Hematopoietic multipotent progenitor cell treated with erythropoietin and hydrocortisone succinate and interleukin-3 and kit ligand, for 15 days (in vitro differentiated cells): ENCODE data around the gene TRPM5.
A peak's percentile ranks its signal among the peaks of the same experiment; 100 is the strongest.

ENCODE experiments used
- DNase-seq: peaks from one replicate; pipeline ENCODE4 v3.0.0-alpha.2; 2015; ENCODE audit warnings: low spot score

Gene TRPM5

GRCh38 chr11:2420502-2421225 lies 23.6 kb downstream of the TRPM5 start:
- DNase-seq = peak; percentile 65

GRCh38 chr11:2419638-2420501 lies 24.4 kb downstream of the TRPM5 start:
- DNase-seq = peak; percentile 63

- DNase-seq = no peak
These were observed 25.5 kb downstream of the TRPM5 start for GRCh38 chr11:2418693-2419360.

- no peak for DNase-seq
These were observed 26.2 kb downstream of the TRPM5 start for GRCh38 chr11:2417856-2418692.

- no peak for DNase-seq
These were observed 27.5 kb downstream of the TRPM5 start for GRCh38 chr11:2416765-2417164.

- no peak for DNase-seq
These were observed 28.5 kb downstream of the TRPM5 start for GRCh38 chr11:2415601-2416380.

GRCh38 chr11:2415171-2415570 lies 29.1 kb downstream of the TRPM5 start:
- DNase-seq = no peak

- no peak for DNase-seq
These were observed 29.7 kb downstream of the TRPM5 start for GRCh38 chr11:2414616-2415015.

- no peak for DNase-seq
These were observed 30.4 kb downstream of the TRPM5 start for GRCh38 chr11:2413742-2414579.

GRCh38 chr11:2412323-2412722 lies 32.0 kb downstream of the TRPM5 start:
- no peak for DNase-seq

GRCh38 chr11:2411446-2412305 lies 32.6 kb downstream of the TRPM5 start:
- DNase-seq = no peak

- no peak for DNase-seq
These were observed 33.7 kb downstream of the TRPM5 start for GRCh38 chr11:2410616-2411015.

GRCh38 chr11:2409611-2410468 lies 34.5 kb downstream of the TRPM5 start:
- DNase-seq = no peak

- DNase-seq = no peak
These were observed 35.2 kb downstream of the TRPM5 start for GRCh38 chr11:2409126-2409525.

- no peak for DNase-seq
These were observed 35.6 kb downstream of the TRPM5 start for GRCh38 chr11:2408671-2409070.

- no peak for DNase-seq
These were observed 37.4 kb downstream of the TRPM5 start for GRCh38 chr11:2406878-2407410.

- no peak for DNase-seq
These were observed 37.9 kb downstream of the TRPM5 start for GRCh38 chr11:2406451-2406850.

- DNase-seq = no peak
These were observed 39.5 kb downstream of the TRPM5 start for GRCh38 chr11:2404735-2405196.
